ENCODE results near the gene CDKL4.
A peak's percentile ranks its signal among the peaks of the same experiment; 100 is the strongest.

CDKL4 gene

GRCh38 chr2:39136799-39137198, 107.0 kb downstream of the CDKL4 start:
- no peak overlapping the region for H3K9ac ChIP-seq (ENCODE audit: low read length)
- no peak overlapping the region for H2AFZ ChIP-seq (ENCODE audit: low read depth, low read length)

GRCh38 chr2:39135690-39136259, 108.0 kb downstream of the CDKL4 start:
- no peaks in the 10 kb centered on the region for H4K20me1 ChIP-seq (ENCODE audit: insufficient read depth, low read length)
- H3K27me3 ChIP-seq (ENCODE audit: low read depth, low read length) = no peaks in the 10 kb centered on the region
- H3K4me2 ChIP-seq (ENCODE audit: low read length) = peak overlapping the region; percentile 57
- H2AFZ ChIP-seq (ENCODE audit: low read depth, low read length) = peak overlapping the region; percentile 68
- TF ChIP-seq, protein P1, sequence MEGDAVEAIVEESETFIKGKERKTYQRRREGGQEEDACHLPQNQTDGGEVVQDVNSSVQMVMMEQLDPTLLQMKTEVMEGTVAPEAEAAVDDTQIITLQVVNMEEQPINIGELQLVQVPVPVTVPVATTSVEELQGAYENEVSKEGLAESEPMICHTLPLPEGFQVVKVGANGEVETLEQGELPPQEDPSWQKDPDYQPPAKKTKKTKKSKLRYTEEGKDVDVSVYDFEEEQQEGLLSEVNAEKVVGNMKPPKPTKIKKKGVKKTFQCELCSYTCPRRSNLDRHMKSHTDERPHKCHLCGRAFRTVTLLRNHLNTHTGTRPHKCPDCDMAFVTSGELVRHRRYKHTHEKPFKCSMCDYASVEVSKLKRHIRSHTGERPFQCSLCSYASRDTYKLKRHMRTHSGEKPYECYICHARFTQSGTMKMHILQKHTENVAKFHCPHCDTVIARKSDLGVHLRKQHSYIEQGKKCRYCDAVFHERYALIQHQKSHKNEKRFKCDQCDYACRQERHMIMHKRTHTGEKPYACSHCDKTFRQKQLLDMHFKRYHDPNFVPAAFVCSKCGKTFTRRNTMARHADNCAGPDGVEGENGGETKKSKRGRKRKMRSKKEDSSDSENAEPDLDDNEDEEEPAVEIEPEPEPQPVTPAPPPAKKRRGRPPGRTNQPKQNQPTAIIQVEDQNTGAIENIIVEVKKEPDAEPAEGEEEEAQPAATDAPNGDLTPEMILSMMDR (IDR thresholded peaks at IDR 0.05; ENCODE audit: low read depth, low read length) = no peak
- TF ChIP-seq EZH2phosphoT487 (IDR thresholded peaks at IDR 0.05; ENCODE audit: low read depth) = no peak
- no peaks in the 10 kb centered on the region for H3K9me3 ChIP-seq (ENCODE audit: insufficient read depth, low read length)
- 0 out of 2 replicates have a peak overlapping the region, but pooled peaks have one; percentile 15 for H3K4me3 ChIP-seq (ENCODE audit: low read length)
- H3K27ac ChIP-seq (ENCODE audit: low read length) = no peak overlapping the region
- H3K79me2 ChIP-seq (ENCODE audit: low read length) = no peaks in the 10 kb centered on the region
- no peaks in the 10 kb centered on the region for H3K36me3 ChIP-seq (replicated peaks; ENCODE audit: low read depth, low read length)
- peak overlapping the region; percentile 38; the same call in 1 of the 2 replicates for H3K9ac ChIP-seq (ENCODE audit: low read length)
- H3K4me1 ChIP-seq (ENCODE audit: low read length) = peaks cover 37% of the 10 kb centered on the region

More at GRCh38 chr2:39136799-39137198, 107.0 kb downstream of the CDKL4 start:
- no peaks in the 10 kb centered on the region for H4K20me1 ChIP-seq (ENCODE audit: insufficient read depth, low read length)
- no peaks in the 10 kb centered on the region for H3K36me3 ChIP-seq (replicated peaks; ENCODE audit: low read depth, low read length)
- H3K4me3 ChIP-seq (ENCODE audit: low read length) = no peak overlapping the region
- H3K79me2 ChIP-seq (ENCODE audit: low read length) = no peaks in the 10 kb centered on the region
- H3K9me3 ChIP-seq (ENCODE audit: insufficient read depth, low read length) = no peaks in the 10 kb centered on the region
- peaks cover 47% of the 10 kb centered on the region for H3K4me1 ChIP-seq (ENCODE audit: low read length)
- no peaks in the 10 kb centered on the region for H3K27me3 ChIP-seq (ENCODE audit: low read depth, low read length)
- no peak overlapping the region for H3K27ac ChIP-seq (ENCODE audit: low read length)
- no peak overlapping the region for H3K4me2 ChIP-seq (ENCODE audit: low read length)
- TF ChIP-seq, protein P1 (IDR thresholded peaks at IDR 0.05; ENCODE audit: low read depth, low read length) = no peak
- TF ChIP-seq EZH2phosphoT487 (IDR thresholded peaks at IDR 0.05; ENCODE audit: low read depth) = no peak

GRCh38 chr2:39133215-39133851, 110.4 kb downstream of the CDKL4 start:
- no peak overlapping the region for H3K4me2 ChIP-seq (ENCODE audit: low read length)

DNA sequence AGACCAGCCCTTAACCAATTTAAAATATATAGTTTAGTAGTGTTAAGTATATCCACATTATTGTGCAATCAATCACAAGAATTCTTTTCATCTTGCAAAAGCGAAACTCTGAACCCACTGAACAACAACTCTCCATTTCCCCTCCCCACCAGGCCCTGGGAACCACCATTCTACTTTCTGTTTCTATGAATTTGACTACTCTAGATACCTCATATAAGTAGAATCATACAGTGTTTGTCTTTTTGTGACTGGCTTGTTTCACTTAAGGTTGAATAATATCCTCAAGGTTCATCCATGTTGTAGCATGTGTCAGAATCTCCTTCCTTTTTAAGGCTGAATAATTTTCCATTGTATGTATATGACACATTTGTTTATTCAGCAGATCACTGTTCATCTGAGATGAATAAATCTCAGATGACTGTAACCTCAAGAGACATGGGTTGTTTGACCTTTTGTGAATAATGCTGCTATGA, 114.8 kb downstream of the CDKL4 start:
- peaks cover 47% of the 10 kb centered on the region for H3K4me1 ChIP-seq (ENCODE audit: low read length)
- peaks cover 2% of the 10 kb centered on the region; the same call in 1 of the 2 replicates for H3K79me2 ChIP-seq (ENCODE audit: low read length)
- peak overlapping the region; percentile 71 for H3K4me2 ChIP-seq (ENCODE audit: low read length)
- H3K9ac ChIP-seq (ENCODE audit: low read length) = peak overlapping the region; percentile 61; the same call in 1 of the 2 replicates
- H2AFZ ChIP-seq (ENCODE audit: low read depth, low read length) = no peak overlapping the region
- no peaks in the 10 kb centered on the region for H4K20me1 ChIP-seq (ENCODE audit: insufficient read depth, low read length)
- TF ChIP-seq, protein P1 (IDR thresholded peaks at IDR 0.05; ENCODE audit: low read depth, low read length) = no peak
- TF ChIP-seq EZH2phosphoT487 (IDR thresholded peaks at IDR 0.05; ENCODE audit: low read depth) = no peak
- H3K36me3 ChIP-seq (replicated peaks; ENCODE audit: low read depth, low read length) = no peaks in the 10 kb centered on the region
- no peaks in the 10 kb centered on the region for H3K9me3 ChIP-seq (ENCODE audit: insufficient read depth, low read length)
- peak overlapping the region; percentile 41 for H3K4me3 ChIP-seq (ENCODE audit: low read length)
- peak overlapping the region; percentile 89 for H3K27ac ChIP-seq (ENCODE audit: low read length)
- no peaks in the 10 kb centered on the region for H3K27me3 ChIP-seq (ENCODE audit: low read depth, low read length)

More at GRCh38 chr2:39133215-39133851, 110.4 kb downstream of the CDKL4 start:
- TF ChIP-seq, protein P1 (IDR thresholded peaks at IDR 0.05; ENCODE audit: low read depth, low read length) = peak; percentile 8; the same call in 1 of the 2 replicates
- no peak for TF ChIP-seq EZH2phosphoT487 (IDR thresholded peaks at IDR 0.05; ENCODE audit: low read depth)
- Histone ChIP-seq H3K9ac (ENCODE audit: low read length) (no peak overlapping the region), H3K4me3 (ENCODE audit: low read length) (no peak overlapping the region), H2AFZ (ENCODE audit: low read depth, low read length) (peak overlapping the region; percentile 8; the same call in 1 of the 2 replicates), H3K9me3 (ENCODE audit: insufficient read depth, low read length) (no peaks in the 10 kb centered on the region), H3K27me3 (ENCODE audit: low read depth, low read length) (no peaks in the 10 kb centered on the region), H3K4me1 (ENCODE audit: low read length) (peaks cover 40% of the 10 kb centered on the region), H3K36me3 (replicated peaks; ENCODE audit: low read depth, low read length) (no peaks in the 10 kb centered on the region), H4K20me1 (ENCODE audit: insufficient read depth, low read length) (no peaks in the 10 kb centered on the region), H3K27ac (ENCODE audit: low read length) (no peak overlapping the region), H3K79me2 (ENCODE audit: low read length) (no peaks in the 10 kb centered on the region)
